ENCODE results near the gene CAPN7.

Gene CAPN7

DNA sequence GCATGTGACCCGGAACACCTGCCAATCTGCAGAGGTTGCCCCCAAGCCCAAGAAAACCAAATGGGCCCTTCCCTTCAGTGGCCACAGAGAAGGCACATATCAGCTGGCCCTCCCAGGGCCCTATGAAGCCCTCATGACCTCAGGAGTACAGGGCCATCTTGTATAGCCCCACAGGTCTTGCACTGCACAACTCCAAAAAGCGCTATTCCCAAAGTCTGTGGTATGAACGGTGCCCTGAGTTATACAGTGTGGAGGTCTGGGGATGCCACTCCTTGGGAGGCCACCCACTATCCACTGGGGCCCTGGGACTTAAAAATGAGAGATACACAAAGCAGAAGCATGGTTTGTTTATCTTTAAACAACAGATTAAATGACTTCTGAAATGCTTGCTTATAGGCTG is 61.5 kb downstream of the CAPN7 start:
- peaks cover 7% of the 10 kb centered on the region for H3K36me3 ChIP-seq (ENCODE audit: control insufficient read depth, insufficient read depth, low read length, severe bottlenecking)
- H3K9me3 ChIP-seq (ENCODE audit: control insufficient read depth, low read length): no peaks in the 10 kb centered on the region
- no peak for DNase-seq (ENCODE audit: low read depth)
- H3K4me3 ChIP-seq (ENCODE audit: low read length): no peak overlapping the region
- peaks cover 66% of the 10 kb centered on the region for H3K4me1 ChIP-seq (ENCODE audit: control insufficient read depth, insufficient read depth, low read length)
- H3K9ac ChIP-seq (ENCODE audit: low read length): no peak overlapping the region
- H3K27me3 ChIP-seq (replicated peaks; ENCODE audit: control insufficient read depth, insufficient read depth, low read length): no peaks in the 10 kb centered on the region

DNA sequence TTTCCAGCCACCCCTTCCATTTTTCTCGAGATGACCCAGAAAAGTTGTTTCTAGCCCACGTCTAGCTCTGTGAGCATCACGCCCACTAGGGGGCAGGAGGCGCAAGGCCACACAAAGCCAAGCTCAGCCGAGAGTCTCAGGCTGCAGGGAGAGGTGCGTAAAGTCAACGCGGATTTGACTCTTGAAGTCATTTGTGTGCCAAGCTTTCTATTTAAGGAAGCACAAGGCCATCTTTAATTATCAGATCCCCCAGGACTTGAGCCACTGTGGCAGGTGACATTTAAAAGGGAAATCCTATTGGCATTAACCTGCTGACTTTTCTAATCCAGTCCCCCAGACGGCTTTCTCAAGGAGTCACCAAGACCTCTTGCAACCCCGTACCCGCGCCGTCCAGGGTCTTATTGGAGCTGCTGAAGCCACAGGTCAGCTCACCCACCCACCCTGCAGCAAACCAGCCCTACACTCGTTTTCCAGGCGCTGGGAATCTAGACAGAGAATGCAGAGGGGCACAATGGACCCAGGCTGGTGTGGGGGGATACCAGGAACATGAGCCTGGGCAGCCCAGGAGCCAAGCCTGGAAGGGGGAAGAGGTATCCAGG is 62.1 kb downstream of the CAPN7 start:
- H3K27me3 ChIP-seq (replicated peaks; ENCODE audit: control insufficient read depth, insufficient read depth, low read length): no peaks in the 10 kb centered on the region
- H3K9ac ChIP-seq (ENCODE audit: low read length): peak overlapping the region; percentile 79
- H3K36me3 ChIP-seq (ENCODE audit: control insufficient read depth, insufficient read depth, low read length, severe bottlenecking): peaks cover 7% of the 10 kb centered on the region
- no peaks in the 10 kb centered on the region for H3K9me3 ChIP-seq (ENCODE audit: control insufficient read depth, low read length)
- H3K4me1 ChIP-seq (ENCODE audit: control insufficient read depth, insufficient read depth, low read length): peaks cover 63% of the 10 kb centered on the region
- no peak overlapping the region for H3K4me3 ChIP-seq (ENCODE audit: low read length)
- DNase-seq (ENCODE audit: low read depth): peak; percentile 93

DNA sequence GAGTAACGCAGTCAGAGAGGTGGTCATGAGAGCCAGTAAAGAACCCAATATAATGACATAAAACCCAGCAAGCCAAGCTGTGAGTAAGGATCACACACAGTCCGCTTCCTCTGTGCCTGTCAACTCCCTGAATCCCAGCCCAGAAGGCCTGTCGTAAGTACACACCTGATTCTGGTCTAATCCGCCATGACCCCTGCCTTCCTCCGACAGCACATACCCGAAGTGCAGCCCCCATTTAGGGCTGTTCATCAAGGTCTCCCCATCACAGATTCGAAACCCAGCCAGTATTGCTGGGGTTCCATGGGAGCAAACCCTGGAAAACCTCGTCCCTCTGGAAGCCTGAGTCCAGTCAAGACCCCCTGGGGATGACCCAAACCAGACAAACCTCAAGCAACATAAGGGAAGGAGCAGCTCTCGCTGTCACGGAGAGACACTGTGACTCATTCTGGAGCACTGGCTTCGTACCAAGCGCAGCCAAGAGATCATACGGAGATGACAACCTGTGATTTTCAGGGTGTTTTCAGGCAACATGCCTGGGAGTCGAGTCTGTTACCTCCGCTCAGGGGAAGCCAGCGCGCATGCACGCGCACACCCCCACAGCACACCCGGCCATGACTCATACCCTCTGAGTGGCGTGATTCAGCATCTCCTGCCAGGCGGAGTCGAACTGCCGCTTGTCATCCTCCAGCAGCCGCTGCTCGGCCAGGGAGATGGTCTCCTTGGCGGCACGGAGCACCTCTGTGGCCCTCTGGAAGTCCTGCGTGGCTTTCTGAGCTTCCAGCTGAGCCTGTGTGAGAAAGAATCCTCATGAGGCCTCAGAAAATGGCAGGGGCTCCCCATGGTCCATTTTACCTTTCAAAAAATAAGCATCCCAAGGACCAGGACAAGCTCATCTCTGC is 63.3 kb downstream of the CAPN7 start:
- peak; percentile 27 for DNase-seq (ENCODE audit: low read depth)

DNA sequence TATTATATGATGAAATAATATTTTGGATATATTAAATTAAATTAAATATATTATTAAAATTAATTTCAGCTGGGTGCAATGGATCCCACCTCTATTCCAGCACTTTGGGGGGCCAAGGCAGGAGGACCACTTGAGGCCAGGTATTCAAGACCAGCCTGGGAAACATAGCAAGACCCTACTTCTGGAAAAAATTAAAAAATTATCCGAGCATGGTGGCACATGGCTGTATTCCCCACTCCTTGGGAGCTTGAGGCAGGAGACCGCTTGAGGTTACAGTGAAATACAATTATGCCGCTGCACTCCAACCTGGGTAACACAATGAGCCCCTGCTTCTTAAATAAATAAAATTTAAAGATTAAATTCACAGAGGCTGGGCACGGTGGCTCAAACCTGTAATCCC is 65.0 kb downstream of the CAPN7 start:
- peaks cover 7% of the 10 kb centered on the region for H3K36me3 ChIP-seq (ENCODE audit: control insufficient read depth, insufficient read depth, low read length, severe bottlenecking)
- DNase-seq (ENCODE audit: low read depth): no peak
- no peak overlapping the region for H3K4me3 ChIP-seq (ENCODE audit: low read length)
- H3K9me3 ChIP-seq (ENCODE audit: control insufficient read depth, low read length): no peaks in the 10 kb centered on the region
- no peaks in the 10 kb centered on the region for H3K27me3 ChIP-seq (replicated peaks; ENCODE audit: control insufficient read depth, insufficient read depth, low read length)
- H3K4me1 ChIP-seq (ENCODE audit: control insufficient read depth, insufficient read depth, low read length): peaks cover 36% of the 10 kb centered on the region
- H3K9ac ChIP-seq (ENCODE audit: low read length): no peak overlapping the region

More for the DNA sequence above, 63.3 kb downstream of the CAPN7 start:
- H3K4me3 ChIP-seq (ENCODE audit: low read length): peak overlapping the region; percentile 48
- peaks cover 7% of the 10 kb centered on the region for H3K36me3 ChIP-seq (ENCODE audit: control insufficient read depth, insufficient read depth, low read length, severe bottlenecking)
- H3K4me1 ChIP-seq (ENCODE audit: control insufficient read depth, insufficient read depth, low read length): peaks cover 51% of the 10 kb centered on the region
- peak overlapping the region; percentile 79 for H3K9ac ChIP-seq (ENCODE audit: low read length)
- H3K9me3 ChIP-seq (ENCODE audit: control insufficient read depth, low read length): no peaks in the 10 kb centered on the region
- no peaks in the 10 kb centered on the region for H3K27me3 ChIP-seq (replicated peaks; ENCODE audit: control insufficient read depth, insufficient read depth, low read length)

DNA sequence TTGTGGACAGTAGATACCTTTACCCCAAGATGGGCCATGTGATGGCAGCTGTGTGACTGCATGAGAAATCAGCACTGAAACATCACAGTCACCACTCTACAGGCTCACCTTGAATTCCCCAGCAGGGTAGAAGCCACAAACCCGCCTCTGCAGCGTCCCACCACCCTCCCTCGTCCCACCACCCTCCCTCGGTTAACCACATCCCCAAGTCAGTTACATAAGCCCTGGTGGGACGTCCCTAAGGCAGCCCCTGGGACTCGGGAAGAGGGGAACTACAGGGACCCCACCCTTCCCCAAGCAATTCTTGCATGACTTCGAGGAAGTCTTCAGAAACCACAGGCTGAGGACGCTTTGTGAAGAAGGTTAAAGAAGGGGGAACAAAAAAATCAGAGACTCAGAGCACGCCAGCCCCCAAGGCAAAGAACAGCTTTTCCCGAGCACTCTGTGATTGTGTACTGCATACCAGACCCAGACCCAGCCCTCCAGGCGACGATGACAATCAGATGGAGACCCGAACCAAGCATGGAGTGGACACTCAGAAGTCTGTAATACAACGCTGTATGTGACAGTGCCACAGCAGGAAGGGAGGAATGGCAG is 65.8 kb downstream of the CAPN7 start:
- peak overlapping the region; percentile 17 for H3K9ac ChIP-seq (ENCODE audit: low read length)
- no peak overlapping the region for H3K4me3 ChIP-seq (ENCODE audit: low read length)
- peaks cover 33% of the 10 kb centered on the region for H3K4me1 ChIP-seq (ENCODE audit: control insufficient read depth, insufficient read depth, low read length)
- no peaks in the 10 kb centered on the region for H3K9me3 ChIP-seq (ENCODE audit: control insufficient read depth, low read length)
- H3K27me3 ChIP-seq (replicated peaks; ENCODE audit: control insufficient read depth, insufficient read depth, low read length): no peaks in the 10 kb centered on the region
- peaks cover 5% of the 10 kb centered on the region for H3K36me3 ChIP-seq (ENCODE audit: control insufficient read depth, insufficient read depth, low read length, severe bottlenecking)
- no peak for DNase-seq (ENCODE audit: low read depth)

DNA sequence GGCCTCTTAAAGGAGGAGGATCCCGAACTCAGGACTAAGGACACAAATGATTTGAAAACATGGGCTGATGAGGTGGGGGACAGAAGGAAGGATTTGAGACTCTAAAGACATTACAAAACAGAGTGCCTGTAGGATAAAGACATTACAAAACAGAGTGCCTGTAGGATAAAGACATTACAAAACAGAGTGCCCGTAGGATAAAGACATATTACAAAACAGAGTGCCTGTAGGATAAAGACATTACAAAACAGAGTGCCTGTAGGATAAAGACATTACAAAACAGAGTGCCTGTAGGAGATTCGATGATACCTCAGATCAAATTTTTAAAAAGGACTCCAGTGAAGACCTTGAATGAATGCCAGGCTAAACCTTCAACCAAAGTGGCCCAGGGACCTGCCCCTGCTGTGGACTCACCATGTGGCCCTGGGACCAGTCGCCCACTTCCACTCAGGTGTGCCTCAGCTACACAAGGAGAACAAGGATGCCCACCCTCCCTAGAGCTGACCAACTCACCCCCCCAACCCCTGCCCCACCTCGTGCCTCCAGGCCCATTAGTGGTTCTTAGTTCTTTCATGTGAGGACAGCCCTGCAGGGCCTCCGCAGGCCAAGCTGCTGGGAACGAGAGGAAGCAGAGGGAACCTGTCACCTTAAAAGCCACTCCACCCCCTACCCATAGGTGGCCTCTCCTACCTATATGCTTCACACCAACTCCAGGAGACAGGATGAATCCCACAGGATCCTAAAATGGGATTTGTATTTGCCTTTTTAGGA is 66.6 kb downstream of the CAPN7 start:
- DNase-seq (ENCODE audit: low read depth): peak; percentile 41
- Histone ChIP-seq H3K9me3 (ENCODE audit: control insufficient read depth, low read length) (no peaks in the 10 kb centered on the region), H3K36me3 (ENCODE audit: control insufficient read depth, insufficient read depth, low read length, severe bottlenecking) (no peaks in the 10 kb centered on the region), H3K9ac (ENCODE audit: low read length) (no peak overlapping the region), H3K4me1 (ENCODE audit: control insufficient read depth, insufficient read depth, low read length) (peaks cover 33% of the 10 kb centered on the region), H3K4me3 (ENCODE audit: low read length) (no peak overlapping the region), H3K27me3 (replicated peaks; ENCODE audit: control insufficient read depth, insufficient read depth, low read length) (no peaks in the 10 kb centered on the region)

DNA sequence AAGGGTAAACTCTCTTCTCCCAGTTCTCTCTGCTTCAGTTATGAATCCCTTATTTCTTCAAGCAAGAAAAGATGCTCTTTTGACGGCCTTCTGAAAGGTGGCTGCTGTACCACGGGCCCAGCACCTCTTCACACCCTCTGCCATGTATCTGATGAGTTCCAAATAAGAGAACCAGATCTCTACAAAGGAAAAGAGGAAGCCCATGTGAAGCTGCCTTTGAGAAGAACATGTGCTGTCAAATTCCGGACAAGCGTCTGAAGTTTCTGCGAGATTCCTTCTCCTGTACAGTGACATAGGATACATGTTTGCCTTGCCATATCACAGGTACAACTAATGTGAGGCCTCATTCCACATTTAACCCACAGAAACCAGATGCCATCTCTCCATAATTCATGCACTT is 67.2 kb downstream of the CAPN7 start:
- Histone ChIP-seq H3K9me3 (ENCODE audit: control insufficient read depth, low read length) (no peaks in the 10 kb centered on the region), H3K36me3 (ENCODE audit: control insufficient read depth, insufficient read depth, low read length, severe bottlenecking) (no peaks in the 10 kb centered on the region), H3K27me3 (replicated peaks; ENCODE audit: control insufficient read depth, insufficient read depth, low read length) (no peaks in the 10 kb centered on the region), H3K9ac (ENCODE audit: low read length) (no peak overlapping the region), H3K4me3 (ENCODE audit: low read length) (no peak overlapping the region), H3K4me1 (ENCODE audit: control insufficient read depth, insufficient read depth, low read length) (peaks cover 31% of the 10 kb centered on the region)
- no peak for DNase-seq (ENCODE audit: low read depth)

DNA sequence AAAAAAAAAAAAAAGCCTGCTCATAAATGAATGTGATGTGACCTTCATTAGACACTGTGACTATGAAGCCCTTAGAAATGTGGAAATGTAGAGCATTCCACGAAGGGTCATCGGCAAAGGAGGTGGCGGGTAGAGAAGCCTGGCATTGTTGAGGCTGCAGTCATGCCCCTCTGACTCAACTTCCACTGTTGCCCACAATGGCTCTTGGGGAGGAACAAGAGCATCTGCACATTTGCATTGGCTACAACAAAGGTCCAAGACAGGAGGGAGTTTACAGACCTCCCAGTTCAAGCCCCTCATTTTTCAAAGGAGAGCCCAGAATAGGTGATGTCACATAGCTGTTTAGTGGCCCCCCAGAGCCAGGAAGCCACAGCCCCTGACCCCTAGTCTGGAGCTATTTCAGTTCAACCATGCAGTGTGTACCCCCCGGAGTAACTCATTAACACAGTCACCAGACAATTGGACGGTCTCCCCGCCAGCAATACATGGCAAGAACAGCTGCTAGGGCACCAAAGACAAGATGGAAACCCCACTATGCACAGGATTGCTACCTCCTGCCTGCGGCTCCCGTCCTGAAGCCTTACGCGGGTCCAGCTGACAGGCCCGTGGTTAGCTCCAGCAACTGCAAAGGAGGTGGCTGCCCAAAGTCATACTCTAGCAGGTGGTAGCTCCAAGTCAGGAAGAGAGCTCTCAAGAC is 70.1 kb downstream of the CAPN7 start:
- Histone ChIP-seq H3K9me3 (ENCODE audit: control insufficient read depth, low read length) (no peaks in the 10 kb centered on the region), H3K4me3 (ENCODE audit: low read length) (no peak overlapping the region), H3K9ac (ENCODE audit: low read length) (no peak overlapping the region), H3K27me3 (replicated peaks; ENCODE audit: control insufficient read depth, insufficient read depth, low read length) (no peaks in the 10 kb centered on the region), H3K4me1 (ENCODE audit: control insufficient read depth, insufficient read depth, low read length) (peaks cover 15% of the 10 kb centered on the region), H3K36me3 (ENCODE audit: control insufficient read depth, insufficient read depth, low read length, severe bottlenecking) (no peaks in the 10 kb centered on the region)
- DNase-seq (ENCODE audit: low read depth): no peak

DNA sequence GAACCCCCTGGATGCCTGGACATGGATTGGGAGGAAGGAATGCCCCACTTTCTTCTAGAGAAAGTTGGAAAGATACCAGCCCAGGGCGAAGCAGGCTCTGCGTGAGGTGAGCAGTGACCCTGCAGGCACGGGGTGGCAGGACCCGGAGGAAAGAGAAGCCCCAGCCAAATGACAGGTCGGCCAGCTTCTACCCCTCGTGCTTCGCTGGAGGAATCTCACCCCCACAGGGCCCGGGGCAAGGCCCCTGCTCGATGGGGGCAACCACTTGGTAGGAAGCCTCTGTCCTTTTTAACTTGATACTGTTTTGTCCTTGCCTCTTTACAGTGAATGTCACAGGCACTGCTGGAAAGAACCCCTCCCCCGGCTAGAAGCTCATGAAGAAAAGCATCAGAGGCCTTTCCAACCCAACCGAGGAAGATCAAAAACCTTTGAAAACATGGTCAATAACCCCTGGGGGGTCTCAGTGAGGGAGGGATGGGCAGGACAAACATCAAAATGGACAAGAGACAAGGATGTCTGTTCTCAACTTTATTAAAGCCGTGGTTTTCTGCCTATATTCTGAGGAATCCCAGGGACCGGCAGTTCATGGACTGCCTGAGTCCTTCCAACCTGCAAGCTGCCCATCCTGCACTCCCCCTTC is 71.9 kb downstream of the CAPN7 start:
- H3K9ac ChIP-seq (ENCODE audit: low read length): no peak overlapping the region
- DNase-seq (ENCODE audit: low read depth): no peak
- H3K4me3 ChIP-seq (ENCODE audit: low read length): no peak overlapping the region
- H3K4me1 ChIP-seq (ENCODE audit: control insufficient read depth, insufficient read depth, low read length): peaks cover 11% of the 10 kb centered on the region
- no peaks in the 10 kb centered on the region for H3K36me3 ChIP-seq (ENCODE audit: control insufficient read depth, insufficient read depth, low read length, severe bottlenecking)
- H3K9me3 ChIP-seq (ENCODE audit: control insufficient read depth, low read length): no peaks in the 10 kb centered on the region
- no peaks in the 10 kb centered on the region for H3K27me3 ChIP-seq (replicated peaks; ENCODE audit: control insufficient read depth, insufficient read depth, low read length)

DNA sequence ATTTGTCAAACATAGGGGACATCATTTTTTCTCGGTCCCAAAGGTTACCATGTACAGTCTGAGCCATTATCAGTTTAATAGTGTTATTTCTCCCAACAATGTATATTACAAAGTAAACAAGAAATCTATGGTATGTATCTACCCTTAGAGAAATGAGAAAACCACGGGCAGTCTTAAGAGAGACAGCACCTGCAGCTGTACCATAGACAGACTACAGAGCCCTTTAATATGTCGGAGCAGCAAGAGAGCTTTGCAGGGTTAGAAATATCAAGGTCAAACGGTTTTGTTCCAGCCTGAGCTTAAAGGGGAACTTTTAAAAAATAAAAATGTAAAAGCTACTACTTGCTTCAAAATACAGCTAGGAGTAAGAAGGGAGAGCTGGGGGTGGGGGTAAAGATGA is 73.2 kb downstream of the CAPN7 start:
- Histone ChIP-seq H3K36me3 (ENCODE audit: control insufficient read depth, insufficient read depth, low read length, severe bottlenecking) (no peaks in the 10 kb centered on the region), H3K4me3 (ENCODE audit: low read length) (no peak overlapping the region), H3K9me3 (ENCODE audit: control insufficient read depth, low read length) (no peaks in the 10 kb centered on the region), H3K4me1 (ENCODE audit: control insufficient read depth, insufficient read depth, low read length) (peaks cover 11% of the 10 kb centered on the region), H3K27me3 (replicated peaks; ENCODE audit: control insufficient read depth, insufficient read depth, low read length) (no peaks in the 10 kb centered on the region), H3K9ac (ENCODE audit: low read length) (no peak overlapping the region)
- DNase-seq (ENCODE audit: low read depth): no peak
